GM23338 (cell line): Measurements from ENCODE around the gene EYS. TPM values are rescaled to one million over a fixed set of nuclear protein-coding genes. Genes with fewer than 3 reads are reported as not detected.

Experiments used
- ATAC-seq: fragments of 200-7000 bp; cut with Tn5 transposase; 3 replicates; pipeline ENCODE4 v1.9.1; 2020
- DNase-seq: peaks from one replicate; pipeline ENCODE4 v3.0.0-alpha.2; 2015; ENCODE audit warnings: low spot score
- H2AFZ ChIP-seq: fragments of 200-600 bp; sonication (generic); 2 replicates; pipeline ENCODE4 v1.8.0; 2016; ENCODE audit warnings: antibody characterized with exemption, mild to moderate bottlenecking, moderate library complexity
- H3F3A ChIP-seq: fragments of 200-600 bp; sonication (generic); replicated peaks from 2 replicates; pipeline ENCODE4 v1.8.0; 2017; ENCODE audit warnings: antibody characterized with exemption, mixed run types, low read depth
- H3K27ac ChIP-seq: fragments of 200-600 bp; sonication (generic); 2 replicates; pipeline ENCODE4 v1.6.1; 2016; ENCODE audit warnings: low read depth
- H3K27me3 ChIP-seq: fragments of 200-600 bp; sonication (generic); 2 replicates; pipeline ENCODE4 v1.8.0; 2016; ENCODE audit warnings: mild to moderate bottlenecking, mixed run types, moderate library complexity; ENCODE audit not compliant: insufficient read depth
- H3K36me3 ChIP-seq: fragments of 200-600 bp; sonication (generic); 2 replicates; pipeline ENCODE4 v1.8.0; 2016; ENCODE audit warnings: mild to moderate bottlenecking; ENCODE audit not compliant: insufficient read depth
- H3K4me1 ChIP-seq: fragments of 200-600 bp; sonication (generic); 2 replicates; pipeline ENCODE4 v1.8.0; 2016; ENCODE audit warnings: mild to moderate bottlenecking, moderate library complexity; ENCODE audit not compliant: insufficient read depth
- H3K4me2 ChIP-seq: fragments of 200-600 bp; sonication (generic); 2 replicates; pipeline ENCODE4 v1.7.1; 2017; ENCODE audit warnings: mixed run types
- H3K4me3 ChIP-seq: fragments of 200-600 bp; sonication (generic); 2 replicates; pipeline ENCODE4 v1.6.1; 2016; ENCODE audit warnings: mixed run types
- H3K79me2 ChIP-seq: fragments of 200-600 bp; sonication (generic); replicated peaks from 2 replicates; pipeline ENCODE4 v1.8.0; 2017; ENCODE audit warnings: mild to moderate bottlenecking; ENCODE audit not compliant: insufficient read depth
- H3K9me2 ChIP-seq: fragments of 200-600 bp; sonication (generic); 2 replicates; pipeline ENCODE4 v1.8.0; 2017; ENCODE audit not compliant: insufficient read depth
- H4K20me1 ChIP-seq: fragments of 200-600 bp; sonication (generic); replicated peaks from 2 replicates; pipeline ENCODE4 v1.8.0; 2017; ENCODE audit warnings: mild to moderate bottlenecking; ENCODE audit not compliant: insufficient read depth
- H3K27ac Mint-ChIP-seq: 2 replicates; pipeline ENCODE4 v1.8.0; 2020; ENCODE audit warnings: inconsistent platforms, mild to moderate bottlenecking, moderate library complexity, mixed read lengths
- H3K27me3 Mint-ChIP-seq: 3 replicates; pipeline ENCODE4 v1.8.0; 2022; ENCODE audit warnings: low read depth, mild to moderate bottlenecking, moderate library complexity, mixed read lengths, inconsistent platforms; ENCODE audit not compliant: insufficient read depth, poor library complexity
- H3K36me3 Mint-ChIP-seq: 3 replicates; pipeline ENCODE4 v1.8.0; 2021; ENCODE audit warnings: low read depth, mild to moderate bottlenecking, inconsistent platforms, moderate library complexity, mixed read lengths
- H3K4me1 Mint-ChIP-seq: 3 replicates; pipeline ENCODE4 v1.8.0; 2020; ENCODE audit warnings: mild to moderate bottlenecking, inconsistent platforms, mixed read lengths
- H3K4me3 Mint-ChIP-seq: 3 replicates; pipeline ENCODE4 v1.8.0; 2021; ENCODE audit warnings: moderate library complexity, mild to moderate bottlenecking, inconsistent platforms, mixed read lengths
- H3K9me3 Mint-ChIP-seq: 3 replicates; pipeline ENCODE4 v1.8.0; 2020; ENCODE audit warnings: moderate library complexity, mild to moderate bottlenecking, inconsistent platforms, mixed read lengths
- CREB1 ChIP-seq: fragments of 250-450 bp; sonication (Bioruptor Pico); IDR thresholded peaks from 2 replicates; pipeline ENCODE4 v1.5.0; 2020; ENCODE audit warnings: low read depth, mild to moderate bottlenecking, moderate library complexity
- EZH2 ChIP-seq: fragments of 200-600 bp; sonication (generic); IDR thresholded peaks from one replicate; pipeline ENCODE4 v1.8.0; 2017; ENCODE audit warnings: antibody characterized with exemption, mild to moderate bottlenecking, low read depth; ENCODE audit not compliant: unreplicated experiment
- EZH2phosphoT487 ChIP-seq: fragments of 200-600 bp; sonication (generic); IDR thresholded peaks from one replicate; pipeline ENCODE4 v1.8.1; 2018; ENCODE audit warnings: antibody characterized with exemption; ENCODE audit not compliant: unreplicated experiment
- JUNB ChIP-seq: IDR thresholded peaks from one replicate; pipeline ENCODE4 v1.6.1; 2016; ENCODE audit warnings: antibody characterized with exemption; ENCODE audit not compliant: unreplicated experiment
- NANOG ChIP-seq: IDR thresholded peaks from 2 replicates; pipeline ENCODE4 v1.6.1; 2016; ENCODE audit warnings: antibody characterized with exemption, borderline replicate concordance
- POLR2AphosphoS5 ChIP-seq: IDR thresholded peaks from 2 replicates; pipeline ENCODE4 v1.6.1; 2016; ENCODE audit warnings: antibody characterized with exemption, low read depth
- STAT1 ChIP-seq: IDR thresholded peaks from one replicate; pipeline ENCODE4 v1.6.1; 2016; ENCODE audit warnings: antibody characterized with exemption; ENCODE audit not compliant: unreplicated experiment
- ZNF114 ChIP-seq: fragments of 250-450 bp; sonication (Bioruptor Pico); IDR thresholded peaks from 2 replicates; pipeline ENCODE4 v1.5.0; 2020; ENCODE audit warnings: mild to moderate bottlenecking, moderate library complexity
- ZNF331 ChIP-seq: fragments of 250-450 bp; sonication (Bioruptor Pico); IDR thresholded peaks from 2 replicates; pipeline ENCODE4 v1.5.0; 2020; ENCODE audit warnings: low read depth, mild to moderate bottlenecking, moderate library complexity
- polyA plus RNA-seq: library from polyadenylated mRNA; unstranded; fragments of >200 nt; fragmentation: Nextera tagmentation; extraction: Ambion mirVana; gene quantifications from 2 replicates; pipeline ENCODE4 v1.2.1, GENCODE V29; 2016
- total RNA-seq: library from RNA; depleted of rRNA; stranded (reverse); fragments of >200 nt; shearing (Covaris generic); gene quantifications from 2 replicates; pipeline ENCODE4 v1.2.3, GENCODE V29; 2014
- TF ChIP-seq, protein P1 (sequence below), 2 experiments: fragments of 200-600 bp in 1 of 2; sonication (generic) in 1 of 2; conservative IDR thresholded peaks; 2 replicates each; pipeline versions ENCODE4 v1.5.1 to v1.6.1; 2016 to 2017; ENCODE audit warnings: antibody characterized with exemption in 2 of 2, low read depth in 2 of 2, mild to moderate bottlenecking in 2 of 2, moderate library complexity in 1 of 2
- TF ChIP-seq, protein P2 (sequence below): IDR thresholded peaks from one replicate; pipeline ENCODE4 v1.6.1; 2018; ENCODE audit warnings: antibody characterized with exemption; ENCODE audit not compliant: unreplicated experiment

EYS gene
- total and polyA plus RNA-seq, 2 experiments from 2014 or later: 0.38 to 0.52 TPM

GRCh38 chr6:64257586-64257985 is 1449.4 kb downstream of the EYS start (continued):
- TF ChIP-seq STAT1 (no peak), JUNB (no peak), CREB1 (no peak), EZH2phosphoT487 (no peak)
- TF ChIP-seq, protein P1, sequence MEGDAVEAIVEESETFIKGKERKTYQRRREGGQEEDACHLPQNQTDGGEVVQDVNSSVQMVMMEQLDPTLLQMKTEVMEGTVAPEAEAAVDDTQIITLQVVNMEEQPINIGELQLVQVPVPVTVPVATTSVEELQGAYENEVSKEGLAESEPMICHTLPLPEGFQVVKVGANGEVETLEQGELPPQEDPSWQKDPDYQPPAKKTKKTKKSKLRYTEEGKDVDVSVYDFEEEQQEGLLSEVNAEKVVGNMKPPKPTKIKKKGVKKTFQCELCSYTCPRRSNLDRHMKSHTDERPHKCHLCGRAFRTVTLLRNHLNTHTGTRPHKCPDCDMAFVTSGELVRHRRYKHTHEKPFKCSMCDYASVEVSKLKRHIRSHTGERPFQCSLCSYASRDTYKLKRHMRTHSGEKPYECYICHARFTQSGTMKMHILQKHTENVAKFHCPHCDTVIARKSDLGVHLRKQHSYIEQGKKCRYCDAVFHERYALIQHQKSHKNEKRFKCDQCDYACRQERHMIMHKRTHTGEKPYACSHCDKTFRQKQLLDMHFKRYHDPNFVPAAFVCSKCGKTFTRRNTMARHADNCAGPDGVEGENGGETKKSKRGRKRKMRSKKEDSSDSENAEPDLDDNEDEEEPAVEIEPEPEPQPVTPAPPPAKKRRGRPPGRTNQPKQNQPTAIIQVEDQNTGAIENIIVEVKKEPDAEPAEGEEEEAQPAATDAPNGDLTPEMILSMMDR (conservative IDR thresholded peaks at IDR 0.05; ENCODE audit: low read depth in 2 of 2): no peak

GRCh38 chr6:64256483-64256882 is 1450.5 kb downstream of the EYS start:
- TF ChIP-seq JUNB (no peak), ZNF331 (CRISPR knock-in tag) (no peak), EZH2 (no peak), NANOG (no peak), STAT1 (no peak), POLR2AphosphoS5 (no peak)
- TF ChIP-seq, protein P2, sequence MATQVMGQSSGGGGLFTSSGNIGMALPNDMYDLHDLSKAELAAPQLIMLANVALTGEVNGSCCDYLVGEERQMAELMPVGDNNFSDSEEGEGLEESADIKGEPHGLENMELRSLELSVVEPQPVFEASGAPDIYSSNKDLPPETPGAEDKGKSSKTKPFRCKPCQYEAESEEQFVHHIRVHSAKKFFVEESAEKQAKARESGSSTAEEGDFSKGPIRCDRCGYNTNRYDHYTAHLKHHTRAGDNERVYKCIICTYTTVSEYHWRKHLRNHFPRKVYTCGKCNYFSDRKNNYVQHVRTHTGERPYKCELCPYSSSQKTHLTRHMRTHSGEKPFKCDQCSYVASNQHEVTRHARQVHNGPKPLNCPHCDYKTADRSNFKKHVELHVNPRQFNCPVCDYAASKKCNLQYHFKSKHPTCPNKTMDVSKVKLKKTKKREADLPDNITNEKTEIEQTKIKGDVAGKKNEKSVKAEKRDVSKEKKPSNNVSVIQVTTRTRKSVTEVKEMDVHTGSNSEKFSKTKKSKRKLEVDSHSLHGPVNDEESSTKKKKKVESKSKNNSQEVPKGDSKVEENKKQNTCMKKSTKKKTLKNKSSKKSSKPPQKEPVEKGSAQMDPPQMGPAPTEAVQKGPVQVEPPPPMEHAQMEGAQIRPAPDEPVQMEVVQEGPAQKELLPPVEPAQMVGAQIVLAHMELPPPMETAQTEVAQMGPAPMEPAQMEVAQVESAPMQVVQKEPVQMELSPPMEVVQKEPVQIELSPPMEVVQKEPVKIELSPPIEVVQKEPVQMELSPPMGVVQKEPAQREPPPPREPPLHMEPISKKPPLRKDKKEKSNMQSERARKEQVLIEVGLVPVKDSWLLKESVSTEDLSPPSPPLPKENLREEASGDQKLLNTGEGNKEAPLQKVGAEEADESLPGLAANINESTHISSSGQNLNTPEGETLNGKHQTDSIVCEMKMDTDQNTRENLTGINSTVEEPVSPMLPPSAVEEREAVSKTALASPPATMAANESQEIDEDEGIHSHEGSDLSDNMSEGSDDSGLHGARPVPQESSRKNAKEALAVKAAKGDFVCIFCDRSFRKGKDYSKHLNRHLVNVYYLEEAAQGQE: no peak
- no peaks in the 10 kb centered on the region for H3K27me3 Mint-ChIP-seq
- DNase-seq (no peak), ATAC-seq (no peak)
- Histone ChIP-seq H3K4me3 (no peak overlapping the region), H3K36me3 (no peaks in the 10 kb centered on the region), H2AFZ (no peak overlapping the region), H3K27me3 (no peaks in the 10 kb centered on the region), H4K20me1 (no peaks in the 10 kb centered on the region), H3K9me2 (no peaks in the 10 kb centered on the region), H3K79me2 (no peaks in the 10 kb centered on the region), H3K4me1 (peaks cover 10% of the 10 kb centered on the region), H3K4me2 (no peak overlapping the region), H3F3A (no peaks in the 10 kb centered on the region), H3K27ac (no peak overlapping the region)
- no peaks in the 10 kb centered on the region for H3K36me3 Mint-ChIP-seq
- no peak overlapping the region for H3K4me3 Mint-ChIP-seq
- H3K9me3 Mint-ChIP-seq: peaks cover 4% of the 10 kb centered on the region; the same call in 1 of the 3 replicates
- H3K27ac Mint-ChIP-seq: no peak overlapping the region
- peaks cover 17% of the 10 kb centered on the region for H3K4me1 Mint-ChIP-seq

DNA sequence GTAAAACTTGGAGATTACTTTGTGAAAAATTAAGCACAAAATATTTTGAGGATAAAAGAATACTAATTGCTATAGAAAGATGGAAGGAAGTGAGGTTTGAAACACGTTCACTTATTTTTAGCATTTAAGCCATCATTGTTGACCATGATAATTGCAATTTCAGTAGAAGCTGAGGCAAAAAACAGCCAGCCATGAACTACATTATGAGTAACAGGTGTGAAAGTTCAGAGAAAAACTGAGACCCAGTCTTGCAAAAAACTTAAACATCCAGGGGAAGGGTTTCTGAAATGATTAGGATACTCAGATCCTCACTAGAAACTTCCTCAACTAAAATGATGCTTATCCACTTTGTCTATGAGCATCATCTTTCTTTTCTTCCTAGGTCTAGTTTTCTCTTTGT is 1452.0 kb downstream of the EYS start:
- Histone ChIP-seq H3K4me1 (peaks cover 6% of the 10 kb centered on the region), H3K4me2 (no peak overlapping the region), H3K27me3 (no peaks in the 10 kb centered on the region), H3K27ac (no peak overlapping the region), H3F3A (no peaks in the 10 kb centered on the region), H2AFZ (no peak overlapping the region), H4K20me1 (no peaks in the 10 kb centered on the region), H3K9me2 (no peaks in the 10 kb centered on the region), H3K36me3 (no peaks in the 10 kb centered on the region), H3K79me2 (no peaks in the 10 kb centered on the region), H3K4me3 (no peak overlapping the region)
- Mint-ChIP-seq H3K9me3 (peaks cover 4% of the 10 kb centered on the region; the same call in 1 of the 3 replicates), H3K27me3 (no peaks in the 10 kb centered on the region), H3K4me3 (no peak overlapping the region), H3K4me1 (peaks cover 15% of the 10 kb centered on the region), H3K36me3 (no peaks in the 10 kb centered on the region), H3K27ac (no peak overlapping the region)
- DNase-seq: no peak
- no peak for ATAC-seq
- no peak for TF ChIP-seq NANOG
- no peak for TF ChIP-seq ZNF114
- no peak for TF ChIP-seq JUNB
- no peak for TF ChIP-seq EZH2phosphoT487
- no peak for TF ChIP-seq ZNF331 (CRISPR knock-in tag)
- TF ChIP-seq, protein P2: no peak
- TF ChIP-seq, protein P1 (conservative IDR thresholded peaks at IDR 0.05; ENCODE audit: low read depth in 2 of 2): no peak
